Uterus (tissue), 4 donors: ENCODE data around the gene FRS3. TPM values are rescaled to one million over a fixed set of nuclear protein-coding genes. Genes with fewer than 3 reads are reported as not detected.

Source experiments
- DNase-seq, 2 donors: peaks; one replicate each; pipeline ENCODE4 v3.0.0-alpha.2; 2019 to 2020
- H3K27ac ChIP-seq, 2 donors: fragments of 200-600 bp; sonication (generic); 1 replicate in 1 of 2; 2 replicates in 1 of 2; pipeline ENCODE4 v1.5.1; 2016 to 2018
- H3K27me3 ChIP-seq, 2 donors: fragments of 200-600 bp; sonication (generic); one replicate each; pipeline ENCODE4 v1.5.1; 2018 to 2019; ENCODE audit warnings: control low read depth in 1 of 2
- H3K36me3 ChIP-seq, 2 donors: fragments of 200-600 bp; sonication (generic); one replicate each; pipeline ENCODE4 v1.5.1; 2019; ENCODE audit warnings: control low read depth in 1 of 2
- H3K4me1 ChIP-seq, 2 donors: fragments of 200-600 bp; sonication (generic); one replicate each; pipeline ENCODE4 v1.5.1; 2018 to 2019; ENCODE audit warnings: control low read depth in 1 of 2
- H3K4me3 ChIP-seq, 2 donors: fragments of 200-600 bp; sonication (generic); 1 replicate in 1 of 2; 2 replicates in 1 of 2; pipeline ENCODE4 v1.5.1; 2018 to 2019; ENCODE audit warnings: mild to moderate bottlenecking in 1 of 2
- H3K9me3 ChIP-seq, 2 donors: fragments of 200-600 bp; sonication (generic); one replicate each; pipeline ENCODE4 v1.5.1; 2019; ENCODE audit warnings: control low read depth in 1 of 2
- CTCF ChIP-seq, 4 experiments: fragments of 200-600 bp in 2 of 4; fragments of 450-650 bp in 2 of 4; sonication (generic) in 2 of 4; IDR thresholded peaks; one replicate each; pipeline ENCODE4 v1.5.1; 2016 to 2019; ENCODE audit warnings: antibody characterized with exemption in 4 of 4, mild to moderate bottlenecking in 2 of 4, moderate library complexity in 1 of 4
- POLR2A ChIP-seq, 2 donors: fragments of 450-650 bp; IDR thresholded peaks; one replicate each; pipeline ENCODE4 v1.6.1; 2016; ENCODE audit warnings: antibody characterized with exemption in 2 of 2, mild to moderate bottlenecking in 1 of 2, moderate library complexity in 1 of 2
- intact Hi-C: fragments of 100-400 bp; cut with DNase I; formaldehyde crosslinking; loops from one replicate; pipeline ENCODE4 v1.15.1; 2023; ENCODE audit warnings: low total_unique reads
- total RNA-seq, 4 donors: library from RNA; depleted of rRNA in 3 of 4; stranded (reverse); fragments of >200 nt in 3 of 4; gene quantifications; one replicate each; pipeline versions ENCODE4 v1.1.0 to v1.2.4, GENCODE V29; 2014 to 2023
- donor health status: DM: yes; HTN: yes; CAD: no.

The FRS3 gene
- total RNA-seq, 4 donors from 2014 or later: 0.26 to 8.9 (median 2.2) TPM

DNA sequence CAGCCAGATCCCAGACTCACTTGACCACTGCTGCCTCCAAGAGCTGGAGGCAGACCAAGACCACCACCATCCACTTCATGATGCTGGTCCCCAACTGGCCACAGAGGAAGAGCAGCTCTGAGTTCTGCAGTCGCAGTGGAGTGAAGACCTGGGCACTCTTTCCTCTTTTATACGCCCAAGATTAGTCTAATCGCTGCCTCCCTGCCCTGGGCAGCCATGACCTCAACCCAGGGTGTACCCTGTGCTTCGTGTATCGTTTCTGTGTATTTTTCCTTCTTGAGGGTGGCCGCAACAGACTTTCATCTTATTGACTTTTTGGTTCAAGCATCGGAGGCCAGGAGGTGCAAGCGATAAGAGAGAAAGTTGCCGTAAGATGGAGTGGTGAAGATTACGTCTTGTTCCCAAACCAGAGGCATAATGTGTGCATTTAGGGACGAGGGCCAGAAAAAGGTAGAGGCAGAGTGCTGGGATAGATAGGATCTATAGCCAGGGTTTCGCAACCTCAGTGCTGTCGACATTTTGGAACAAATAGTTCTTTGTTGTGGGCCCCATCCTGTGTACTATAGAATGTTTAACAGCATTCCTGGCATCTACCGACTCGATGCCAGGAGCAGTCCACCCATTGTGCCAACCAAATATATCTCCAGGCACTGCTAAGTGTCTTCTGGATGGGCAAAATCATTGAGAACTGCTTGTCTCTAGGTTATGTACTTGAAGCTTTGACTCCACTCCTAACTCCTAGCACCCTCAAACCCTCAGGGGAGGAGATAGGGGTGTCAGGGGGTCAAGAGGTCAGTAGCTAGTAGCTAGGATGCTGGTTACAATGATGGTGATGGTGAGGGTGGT is 32.2 kb downstream of the FRS3 start, which contains the start of gene PGC:
TSS of gene PGC (minus strand) at position 142 of the 846 bp plus-strand sequence. CDS start at position 79, 63 bp downstream.
- intact Hi-C loops: no loop called here
- no peak for DNase-seq
- TF ChIP-seq CTCF (IDR thresholded peaks at IDR 0.05) (no peak), POLR2A (IDR thresholded peaks at IDR 0.05) (no peak)
- no peaks in the 10 kb centered on the region for H3K36me3 ChIP-seq
- H3K4me3 ChIP-seq: no peak within 1 kb of the TSS
- H3K27ac ChIP-seq: no peak within 1 kb of the TSS
- H3K4me1 ChIP-seq: no peaks in the 10 kb centered on the region
- no peaks in the 10 kb centered on the region for H3K27me3 ChIP-seq
- H3K9me3 ChIP-seq: no peaks in the 10 kb centered on the region

GRCh38 chr6:41746107-41746506 is 33.6 kb downstream of the FRS3 start:
- Histone ChIP-seq H3K4me1 (no peaks in the 10 kb centered on the region), H3K27ac (no peak overlapping the region), H3K4me3 (no peak overlapping the region), H3K9me3 (no peaks in the 10 kb centered on the region), H3K27me3 (no peaks in the 10 kb centered on the region), H3K36me3 (no peaks in the 10 kb centered on the region)
- intact Hi-C loops: no loop called here
- TF ChIP-seq CTCF (IDR thresholded peaks at IDR 0.05) (no peak), POLR2A (IDR thresholded peaks at IDR 0.05) (no peak)
- no peak for DNase-seq

GRCh38 chr6:41744236-41744787 is 35.4 kb downstream of the FRS3 start:
- no peaks in the 10 kb centered on the region for H3K4me1 ChIP-seq
- H3K4me3 ChIP-seq: no peak overlapping the region
- H3K9me3 ChIP-seq: no peaks in the 10 kb centered on the region
- no peaks in the 10 kb centered on the region for H3K36me3 ChIP-seq
- DNase-seq: no peak
- H3K27ac ChIP-seq: no peak overlapping the region
- TF ChIP-seq CTCF (IDR thresholded peaks at IDR 0.05) (no peak), POLR2A (IDR thresholded peaks at IDR 0.05) (no peak)
- intact Hi-C loops: no loop called here
- H3K27me3 ChIP-seq: no peaks in the 10 kb centered on the region

DNA sequence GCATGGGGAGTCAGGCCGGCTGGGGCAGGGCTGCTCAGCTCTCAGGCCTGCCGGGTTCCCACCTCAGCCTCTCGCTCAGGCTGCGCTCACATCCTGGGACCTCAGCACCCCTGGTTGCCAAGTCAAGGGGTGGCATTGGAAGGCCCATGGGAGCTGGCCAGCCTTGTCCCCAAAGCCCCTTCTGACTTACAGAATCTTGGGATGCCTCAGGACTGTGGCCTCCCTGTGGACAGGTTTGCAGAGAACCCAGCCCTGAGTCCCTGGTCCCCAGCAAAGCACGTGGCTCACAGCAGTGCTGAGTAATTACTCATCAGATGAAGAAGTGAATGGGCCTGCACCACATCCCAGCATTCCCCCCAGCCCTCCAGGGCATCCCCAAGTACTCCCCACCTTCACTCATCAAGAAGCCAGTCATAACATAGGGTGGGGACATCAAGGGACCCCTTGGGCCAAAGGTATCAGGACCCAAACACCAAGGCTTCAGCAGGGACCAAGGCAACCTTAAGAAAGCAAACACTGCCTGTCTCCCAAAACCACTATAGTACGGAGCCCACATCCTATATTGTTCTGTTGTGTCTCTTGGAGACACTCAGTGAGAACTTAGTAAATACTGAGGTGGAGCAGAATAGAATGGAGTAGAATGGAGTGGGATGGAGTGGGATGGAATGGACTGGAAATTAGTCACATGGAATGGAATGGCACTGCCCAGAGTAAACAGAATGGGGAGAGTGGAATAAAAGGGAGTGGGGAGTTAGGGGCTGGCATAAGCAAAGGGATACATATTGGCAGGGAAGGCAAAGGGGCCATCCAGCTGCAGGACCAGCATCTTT is 36.1 kb downstream of the FRS3 start:
- Histone ChIP-seq H3K9me3 (no peaks in the 10 kb centered on the region), H3K36me3 (no peaks in the 10 kb centered on the region), H3K27ac (no peak overlapping the region), H3K4me1 (no peaks in the 10 kb centered on the region), H3K27me3 (no peaks in the 10 kb centered on the region), H3K4me3 (no peak overlapping the region)
- no peak for TF ChIP-seq CTCF (IDR thresholded peaks at IDR 0.05)
- TF ChIP-seq POLR2A (IDR thresholded peaks at IDR 0.05): no peak
- DNase-seq: no peak
- intact Hi-C loops: no loop called here
